ENCODE results near the gene PRTN3.
"Not testable (repeated sequence)": the region's sequence is repeated elsewhere in the genome, so short reads cannot be mapped to it uniquely, and the experiment has no call there.

Gene PRTN3

DNA sequence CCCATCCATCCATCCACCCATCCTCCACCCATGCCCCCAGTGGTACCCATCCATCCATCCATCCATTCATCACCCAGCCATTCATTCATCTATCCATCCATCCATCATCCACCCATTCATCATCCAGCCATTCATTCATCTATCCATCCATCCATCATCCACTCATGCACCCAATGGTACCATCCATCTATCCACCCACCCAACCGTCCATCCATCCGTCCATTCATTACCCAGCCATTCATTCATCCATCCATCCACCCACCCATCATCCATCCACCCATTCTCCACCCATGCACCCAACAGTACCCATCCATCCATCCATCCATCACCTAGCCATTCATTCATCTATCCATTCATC is 24.3 kb upstream of the PRTN3 start:
- no peak for DNase-seq

DNA sequence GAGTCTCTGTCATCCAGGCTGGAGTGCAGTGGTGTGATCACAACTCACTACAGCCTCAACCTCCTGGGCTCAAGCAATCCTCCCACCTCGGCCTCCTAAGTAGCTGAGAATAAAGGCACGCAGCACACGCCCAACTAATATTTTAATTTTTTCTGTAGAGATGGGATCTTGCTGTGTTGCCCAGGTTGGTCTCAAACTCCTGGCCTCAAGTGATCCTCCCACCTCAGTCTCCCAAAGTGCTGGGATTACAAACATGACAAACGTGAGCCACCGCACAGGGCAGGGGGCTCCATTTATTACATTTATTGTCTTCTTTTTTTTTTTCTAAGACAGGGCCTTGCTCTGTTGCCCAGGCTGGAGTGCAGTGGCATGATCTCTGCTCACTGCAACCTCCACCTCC is 20.6 kb upstream of the PRTN3 start:
- not testable (repeated sequence) for DNase-seq

DNA sequence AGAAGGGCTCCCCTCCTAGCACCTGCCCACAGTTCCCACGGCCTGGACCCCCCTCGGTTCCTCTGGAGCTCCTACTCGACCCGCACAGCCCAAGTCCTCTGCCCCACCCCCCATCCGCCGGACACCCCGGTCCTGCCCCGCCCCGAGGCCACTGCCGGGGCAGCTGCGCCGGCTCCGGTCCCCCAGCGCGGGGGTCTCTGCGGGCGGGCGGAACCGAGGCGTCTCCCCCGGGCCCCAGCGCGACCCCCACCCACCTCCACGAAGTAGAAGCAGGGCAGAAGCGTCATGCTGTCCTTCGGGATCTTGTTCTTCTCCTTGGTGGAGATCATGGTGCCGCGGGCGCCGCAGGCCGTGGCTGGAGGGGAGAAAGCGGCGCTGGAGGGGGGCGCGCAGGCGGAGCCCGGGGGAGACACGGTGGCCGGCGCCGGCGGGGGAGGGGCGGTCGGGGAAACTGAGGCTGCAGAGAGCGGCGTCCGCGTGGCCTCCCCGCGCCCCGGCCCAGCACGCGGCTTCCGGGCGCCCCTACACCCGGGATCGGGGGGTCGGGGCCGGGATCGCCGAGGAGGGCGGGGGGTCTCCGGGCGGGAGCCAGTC is 19.5 kb upstream of the PRTN3 start:
- DNase-seq = no peak

GRCh38 chr19:821825-822503 is 18.8 kb upstream of the PRTN3 start, which contains the start of gene PLPPR3:
TSS of gene PLPPR3 (minus strand) at chr19:821955. CDS start at chr19:821559, 396 bp downstream.
- no peak for DNase-seq

DNA sequence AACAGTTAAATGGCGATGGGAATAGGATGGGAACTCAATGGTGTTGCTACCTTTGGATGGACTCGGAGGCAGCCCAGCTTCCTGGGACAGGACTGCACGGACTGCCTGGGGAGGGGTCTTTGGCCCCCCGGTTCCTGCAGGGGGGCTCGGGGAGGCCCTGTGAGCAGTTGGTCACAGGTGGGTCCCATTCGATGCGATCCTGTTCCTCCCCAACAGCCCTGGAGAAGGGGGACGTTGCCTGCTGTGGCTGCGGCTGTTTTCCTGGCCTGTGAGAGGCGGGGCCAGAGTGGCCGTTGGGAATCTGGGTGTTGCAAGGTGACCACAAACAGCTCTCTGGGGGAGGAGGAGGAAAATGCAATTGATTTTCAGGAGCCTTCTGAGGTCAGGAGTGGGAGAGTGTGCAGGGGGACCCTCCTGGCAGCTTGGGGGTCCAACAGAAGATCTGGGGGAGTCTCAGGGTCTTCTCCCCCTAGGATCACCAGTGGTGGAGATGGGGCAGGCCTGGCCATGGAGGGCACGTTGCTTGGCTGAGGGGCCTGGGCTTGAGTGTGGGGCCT is 17.2 kb upstream of the PRTN3 start:
- DNase-seq = no peak

DNA sequence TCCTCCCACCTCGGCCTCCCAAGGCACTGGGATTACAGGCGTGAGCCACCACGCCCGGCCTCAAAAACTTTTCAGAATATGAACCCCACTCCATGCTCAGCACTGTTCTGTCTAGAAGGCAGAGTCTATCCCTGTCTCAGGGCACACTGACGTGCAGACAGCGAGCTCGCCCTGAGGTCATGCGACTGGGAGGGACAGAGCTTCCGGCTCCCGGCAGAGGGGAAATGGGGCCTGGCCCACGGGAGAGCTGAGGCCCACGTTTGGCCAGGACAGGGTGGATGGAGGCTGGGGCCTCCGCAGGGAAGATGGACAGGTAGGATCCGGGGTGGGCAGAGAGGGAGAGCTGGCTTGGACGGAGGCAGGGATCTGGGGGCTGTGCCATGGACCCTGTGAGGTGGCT is 15.9 kb upstream of the PRTN3 start:
- no peak for DNase-seq

GRCh38 chr19:825897-826644 is 14.7 kb upstream of the PRTN3 start:
- DNase-seq = no peak

DNA sequence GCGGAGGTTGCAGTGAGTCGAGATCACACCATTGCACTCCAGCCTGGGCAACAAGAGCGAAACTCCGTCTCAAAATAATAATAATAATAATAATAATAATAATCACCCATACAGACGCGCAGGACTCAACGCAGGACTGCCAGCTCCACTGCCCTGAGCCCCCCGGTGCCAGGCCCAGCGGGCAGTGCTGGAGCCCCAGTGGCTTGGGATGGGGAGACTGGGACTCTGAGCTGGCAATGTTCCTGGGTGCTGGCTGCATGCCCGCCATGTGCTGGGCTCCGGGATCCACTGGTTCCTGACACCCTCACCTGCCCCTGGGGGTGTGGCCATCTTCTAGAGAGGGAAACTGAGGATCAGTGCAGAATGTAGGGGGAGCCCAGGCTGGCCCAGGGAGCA is 13.5 kb upstream of the PRTN3 start:
- no peak for DNase-seq

DNA sequence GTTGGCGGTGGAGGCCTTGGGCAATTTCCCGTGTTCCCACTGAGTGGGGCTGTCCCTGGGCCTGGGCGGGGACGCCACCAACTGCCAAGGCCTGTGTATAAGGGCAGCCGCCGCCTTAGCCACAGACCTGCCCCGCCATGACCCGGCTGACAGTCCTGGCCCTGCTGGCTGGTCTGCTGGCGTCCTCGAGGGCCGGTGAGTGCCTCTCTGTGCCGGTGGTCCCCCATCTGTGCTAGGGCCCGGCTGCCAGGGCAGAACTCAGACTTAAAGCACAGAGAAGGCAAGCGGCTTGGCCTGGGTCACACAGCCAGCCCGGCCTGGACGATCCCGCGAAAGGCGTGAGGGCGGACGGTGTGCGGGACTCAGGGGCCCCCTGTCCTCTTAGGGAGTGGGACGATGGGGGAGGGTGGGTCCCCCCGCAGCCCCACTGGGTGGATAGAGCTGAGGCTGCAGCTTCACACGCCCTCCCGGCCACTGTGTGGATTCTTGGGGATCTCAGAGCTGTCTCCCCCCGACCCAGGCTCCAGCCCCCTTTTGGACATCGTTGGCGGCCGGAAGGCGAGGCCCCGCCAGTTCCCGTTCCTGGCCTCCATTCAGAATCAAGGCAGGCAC is 13.0 kb upstream of the PRTN3 start, which contains the start of gene AZU1:
Gene AZU1, plus strand, starts transcription at position 128 of the 612 bp plus-strand sequence. Its CDS starts 10 bp downstream, at position 138.
- DNase-seq = no peak

DNA sequence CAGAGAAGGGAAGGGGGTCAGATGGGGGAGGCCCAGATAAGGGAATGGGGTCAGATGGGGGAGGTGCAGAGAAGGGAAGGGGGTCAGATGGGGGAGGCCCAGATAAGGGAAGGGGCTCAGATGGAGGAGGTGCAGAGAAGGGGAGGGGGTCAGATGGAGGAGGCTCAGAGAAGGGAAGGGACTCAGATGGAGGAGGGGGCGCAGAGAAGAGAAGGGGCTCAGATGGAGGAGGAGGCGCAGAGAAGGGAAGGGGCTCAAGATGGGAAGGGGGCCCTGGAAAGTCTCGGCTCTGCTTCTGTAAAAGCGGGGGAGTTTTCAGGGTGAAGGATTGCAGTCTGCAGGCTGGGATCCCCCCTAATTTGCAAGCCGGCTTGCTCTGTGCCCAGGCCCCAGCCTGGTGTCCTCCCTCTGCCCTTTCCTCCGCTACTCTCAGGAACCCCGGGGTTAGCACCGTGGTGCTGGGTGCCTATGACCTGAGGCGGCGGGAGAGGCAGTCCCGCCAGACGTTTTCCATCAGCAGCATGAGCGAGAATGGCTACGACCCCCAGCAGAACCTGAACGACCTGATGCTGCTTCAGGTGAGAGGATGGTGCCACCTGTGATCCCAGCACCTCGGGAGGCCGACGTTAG is 11.6 kb upstream of the PRTN3 start:
- DNase-seq = no peak

DNA sequence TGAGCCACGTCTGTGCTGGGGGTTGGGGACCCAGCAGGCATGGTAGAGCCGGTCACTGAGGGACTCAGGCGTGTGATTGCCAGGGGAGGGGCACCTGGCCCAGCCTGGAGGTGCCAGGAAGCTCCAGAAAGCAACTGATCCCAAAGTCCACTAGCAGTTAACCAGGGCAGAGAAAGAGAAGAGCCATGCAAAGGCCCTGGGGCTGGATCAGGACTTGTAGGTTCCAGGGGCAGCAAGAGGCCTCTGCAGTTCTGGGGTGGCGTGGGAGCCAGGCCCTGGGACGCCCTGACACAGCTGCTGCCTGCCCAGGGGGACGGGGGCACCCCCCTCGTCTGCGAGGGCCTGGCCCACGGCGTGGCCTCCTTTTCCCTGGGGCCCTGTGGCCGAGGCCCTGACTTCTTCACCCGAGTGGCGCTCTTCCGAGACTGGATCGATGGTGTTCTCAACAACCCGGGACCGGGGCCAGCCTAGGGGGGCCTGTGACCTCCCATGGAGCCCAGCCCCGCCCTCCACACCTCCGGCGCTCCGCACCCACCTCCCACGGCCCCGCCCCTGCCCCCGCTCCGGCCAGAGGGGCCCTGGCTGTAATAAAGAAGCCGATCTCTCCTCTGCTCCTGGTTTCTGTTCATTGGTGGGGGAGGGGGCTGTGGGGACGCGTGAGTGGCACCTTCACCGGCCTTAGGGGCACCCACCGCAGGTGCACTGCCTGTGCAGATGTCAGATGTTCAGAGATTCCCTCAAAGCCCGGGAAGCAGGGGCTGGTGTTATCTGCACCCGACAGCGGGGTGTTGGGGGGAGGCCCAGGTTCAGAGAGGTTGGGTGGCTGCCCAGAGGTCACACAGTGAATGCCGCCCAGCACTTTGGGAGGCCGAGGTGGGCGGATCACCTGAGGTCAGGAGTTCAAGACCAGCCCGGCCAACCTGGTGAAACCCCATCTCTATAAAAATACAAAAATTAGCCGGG is 9.1 kb upstream of the PRTN3 start:
- DNase-seq = no peak

DNA sequence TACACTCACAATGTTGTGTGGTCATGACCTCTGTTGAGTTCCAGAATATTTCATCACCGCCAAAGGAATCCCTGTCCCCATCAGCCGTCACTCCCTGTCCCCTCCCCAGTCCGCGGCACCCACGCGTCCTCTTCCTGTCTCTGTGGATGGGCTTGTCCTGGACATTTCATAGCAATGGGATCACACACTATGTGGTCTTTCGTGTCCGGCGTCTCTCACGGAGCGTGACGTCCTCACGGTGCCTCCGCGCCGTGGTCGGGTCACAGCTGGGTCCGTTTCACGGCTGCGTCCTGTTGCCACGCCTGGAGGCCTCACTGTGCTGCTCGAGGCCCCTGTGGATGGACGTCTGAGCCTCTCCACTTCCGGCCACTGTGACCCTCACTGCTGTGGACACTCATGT is 6.6 kb upstream of the PRTN3 start:
- no peak for DNase-seq

DNA sequence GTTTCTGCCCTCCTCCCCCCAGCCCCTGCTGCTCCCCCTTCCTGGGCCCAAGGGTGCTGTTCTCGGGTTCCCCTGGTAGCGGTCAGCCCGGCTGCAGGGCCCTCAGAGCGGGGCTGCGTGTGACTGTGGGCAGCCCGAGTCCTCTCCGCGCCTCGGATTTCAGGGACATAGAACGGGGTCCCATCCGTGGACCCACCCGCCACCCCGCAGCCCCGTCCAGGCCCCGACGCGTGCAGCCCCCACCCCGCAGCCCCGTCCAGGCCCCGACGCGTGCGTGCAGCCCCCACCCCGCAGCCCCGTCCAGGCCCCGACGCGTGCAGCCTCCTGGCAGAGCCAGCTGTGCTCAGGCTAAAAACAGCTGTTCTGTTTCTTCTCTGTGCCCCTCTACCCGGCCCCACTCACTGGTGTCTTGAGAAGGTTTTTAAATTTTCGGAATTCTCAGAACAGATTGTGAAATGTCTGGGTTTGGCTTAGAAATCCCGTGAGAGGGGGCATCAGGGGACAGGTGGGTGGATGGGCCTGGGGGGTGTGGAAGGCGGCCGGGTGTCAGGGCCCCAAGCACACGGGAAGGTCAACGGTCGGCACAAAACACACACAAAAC is 5.5 kb upstream of the PRTN3 start:
- DNase-seq = no peak

- not testable (repeated sequence) for DNase-seq
Observed at GRCh38 chr19:842802-843179, 2.0 kb downstream of the PRTN3 start.

- no peak for DNase-seq
Observed at GRCh38 chr19:843180-843835, 2.5 kb downstream of the PRTN3 start.

DNA sequence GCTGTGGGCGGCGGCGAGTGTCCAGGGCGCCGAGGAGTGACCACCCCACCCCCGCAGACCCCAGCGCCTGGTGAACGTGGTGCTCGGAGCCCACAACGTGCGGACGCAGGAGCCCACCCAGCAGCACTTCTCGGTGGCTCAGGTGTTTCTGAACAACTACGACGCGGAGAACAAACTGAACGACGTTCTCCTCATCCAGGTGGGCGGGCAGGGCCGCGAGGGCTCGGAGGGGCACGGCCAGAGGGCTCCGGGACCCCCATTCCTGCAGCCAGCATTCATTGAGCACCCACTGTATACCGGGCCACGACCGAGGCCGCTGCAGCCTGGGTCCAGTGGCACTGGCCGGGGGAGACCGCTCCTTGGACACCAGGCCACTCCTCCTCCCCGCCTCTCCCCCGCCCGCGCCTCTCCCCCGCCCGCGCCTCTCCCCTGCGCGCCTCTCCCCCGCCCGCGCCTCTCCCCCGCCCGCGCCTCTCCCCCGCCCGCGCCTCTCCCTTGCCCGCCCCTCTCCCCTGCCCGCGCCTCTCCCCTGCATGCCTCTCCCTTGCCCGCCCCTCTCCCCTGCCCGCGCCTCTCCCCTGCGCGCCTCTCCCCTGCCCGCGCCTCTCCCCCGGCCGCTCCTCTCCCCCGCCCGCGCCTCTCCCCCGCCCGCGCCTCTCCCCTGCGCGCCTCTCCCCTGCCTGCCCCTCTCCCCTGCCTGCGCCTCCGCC is 3.2 kb downstream of the PRTN3 start:
- DNase-seq = no peak

DNA sequence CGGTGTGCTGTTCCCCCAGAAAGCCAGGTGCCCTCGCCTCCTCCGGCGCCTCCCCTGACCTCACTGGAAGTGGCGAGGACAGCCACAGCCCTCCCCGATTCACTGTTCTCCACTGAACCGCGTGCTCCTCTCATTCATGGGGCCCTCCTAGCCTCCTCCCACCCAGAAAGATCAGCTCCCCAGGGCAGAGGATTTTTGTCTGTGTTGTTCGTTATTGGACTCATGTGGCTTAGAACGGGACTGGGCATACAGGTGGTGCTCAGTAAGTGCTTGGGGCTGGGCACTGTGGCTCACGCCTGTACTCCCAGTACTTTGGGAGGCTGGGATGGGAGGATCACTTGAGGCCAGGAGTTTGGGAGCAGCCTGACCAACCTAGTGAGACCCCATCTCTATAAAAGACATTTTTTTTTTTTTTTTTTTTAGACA is 3.8 kb downstream of the PRTN3 start:
- DNase-seq = no peak

- no peak for DNase-seq
Observed at GRCh38 chr19:845707-846521, 5.1 kb downstream of the PRTN3 start.

- DNase-seq = no peak
Observed at GRCh38 chr19:848386-848921, 7.7 kb downstream of the PRTN3 start.
